ENCODE results near the gene RSBN1L. TPM values are rescaled to one million over a fixed set of nuclear protein-coding genes. Genes with fewer than 3 reads are reported as not detected.
"Not testable (repeated sequence)": the region's sequence is repeated elsewhere in the genome, so short reads cannot be mapped to it uniquely, and the experiment has no call there.

RSBN1L gene
- total RNA-seq, 1 donor from 2014 or later = 17.2 TPM

DNA sequence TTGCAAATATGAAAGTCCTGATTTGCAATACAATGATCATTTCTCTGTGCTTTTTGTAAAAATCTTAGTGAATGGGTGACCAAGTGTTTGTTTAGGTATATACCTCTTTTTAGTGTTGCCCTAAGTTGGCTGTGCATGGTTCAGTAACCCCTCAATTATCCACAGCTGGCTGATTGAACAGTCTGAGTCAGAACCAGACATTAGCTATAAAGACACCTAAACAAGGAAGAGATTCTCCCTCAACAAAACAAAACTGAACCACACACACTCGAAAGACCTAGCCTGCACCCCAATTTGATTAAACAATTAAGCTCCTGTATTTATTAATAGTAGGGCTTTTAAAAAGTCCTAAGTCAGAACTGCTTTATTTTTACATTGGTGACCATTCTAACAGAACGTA is 2.8 kb downstream of the RSBN1L start:
- Mint-ChIP-seq H3K27ac (ENCODE audit: unreplicated experiment) (no peak overlapping the region), H3K4me1 (ENCODE audit: unreplicated experiment) (peaks cover 33% of the 10 kb centered on the region), H3K36me3 (ENCODE audit: low read depth, unreplicated experiment) (peaks cover 4% of the 10 kb centered on the region), H3K27me3 (ENCODE audit: unreplicated experiment) (peaks cover 11% of the 10 kb centered on the region), H3K9me3 (ENCODE audit: unreplicated experiment) (no peaks in the 10 kb centered on the region), H3K4me3 (ENCODE audit: unreplicated experiment) (peak overlapping the region; percentile 51)
- TF ChIP-seq, protein P1, sequence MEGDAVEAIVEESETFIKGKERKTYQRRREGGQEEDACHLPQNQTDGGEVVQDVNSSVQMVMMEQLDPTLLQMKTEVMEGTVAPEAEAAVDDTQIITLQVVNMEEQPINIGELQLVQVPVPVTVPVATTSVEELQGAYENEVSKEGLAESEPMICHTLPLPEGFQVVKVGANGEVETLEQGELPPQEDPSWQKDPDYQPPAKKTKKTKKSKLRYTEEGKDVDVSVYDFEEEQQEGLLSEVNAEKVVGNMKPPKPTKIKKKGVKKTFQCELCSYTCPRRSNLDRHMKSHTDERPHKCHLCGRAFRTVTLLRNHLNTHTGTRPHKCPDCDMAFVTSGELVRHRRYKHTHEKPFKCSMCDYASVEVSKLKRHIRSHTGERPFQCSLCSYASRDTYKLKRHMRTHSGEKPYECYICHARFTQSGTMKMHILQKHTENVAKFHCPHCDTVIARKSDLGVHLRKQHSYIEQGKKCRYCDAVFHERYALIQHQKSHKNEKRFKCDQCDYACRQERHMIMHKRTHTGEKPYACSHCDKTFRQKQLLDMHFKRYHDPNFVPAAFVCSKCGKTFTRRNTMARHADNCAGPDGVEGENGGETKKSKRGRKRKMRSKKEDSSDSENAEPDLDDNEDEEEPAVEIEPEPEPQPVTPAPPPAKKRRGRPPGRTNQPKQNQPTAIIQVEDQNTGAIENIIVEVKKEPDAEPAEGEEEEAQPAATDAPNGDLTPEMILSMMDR (IDR thresholded peaks at IDR 0.05; ENCODE audit: unreplicated experiment) = no peak
- DNase-seq (ENCODE audit: low spot score) = no peak

DNA sequence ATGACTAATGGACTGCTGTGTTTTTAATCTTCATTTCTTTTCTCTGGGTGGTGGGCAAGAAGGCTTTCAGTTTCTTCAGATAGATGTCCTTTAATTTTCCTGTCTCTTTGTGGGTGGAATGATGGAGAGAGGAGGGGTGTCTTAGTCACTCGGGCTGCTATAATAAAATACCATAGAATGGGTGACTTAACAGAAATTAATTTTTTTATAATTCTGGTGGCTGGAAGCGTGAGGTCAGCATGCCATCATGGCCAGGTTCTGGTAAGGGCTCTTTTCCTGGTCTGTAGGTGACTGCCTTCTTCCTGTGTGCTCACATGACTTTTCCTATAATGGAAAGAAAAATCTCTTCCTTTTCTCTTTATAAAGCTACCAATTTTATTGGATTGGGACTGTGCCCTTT is 6.3 kb downstream of the RSBN1L start:
- no peaks in the 10 kb centered on the region for H3K9me3 Mint-ChIP-seq (ENCODE audit: unreplicated experiment)
- peaks cover 4% of the 10 kb centered on the region for H3K36me3 Mint-ChIP-seq (ENCODE audit: low read depth, unreplicated experiment)
- peak overlapping the region; percentile 17 for H3K4me3 Mint-ChIP-seq (ENCODE audit: unreplicated experiment)
- TF ChIP-seq, protein P1 (IDR thresholded peaks at IDR 0.05; ENCODE audit: unreplicated experiment) = no peak
- DNase-seq (ENCODE audit: low spot score) = no peak
- peak overlapping the region; percentile 45 for H3K27ac Mint-ChIP-seq (ENCODE audit: unreplicated experiment)
- H3K4me1 Mint-ChIP-seq (ENCODE audit: unreplicated experiment) = peaks cover 27% of the 10 kb centered on the region
- peaks cover under 1% of the 10 kb centered on the region for H3K27me3 Mint-ChIP-seq (ENCODE audit: unreplicated experiment)

DNA sequence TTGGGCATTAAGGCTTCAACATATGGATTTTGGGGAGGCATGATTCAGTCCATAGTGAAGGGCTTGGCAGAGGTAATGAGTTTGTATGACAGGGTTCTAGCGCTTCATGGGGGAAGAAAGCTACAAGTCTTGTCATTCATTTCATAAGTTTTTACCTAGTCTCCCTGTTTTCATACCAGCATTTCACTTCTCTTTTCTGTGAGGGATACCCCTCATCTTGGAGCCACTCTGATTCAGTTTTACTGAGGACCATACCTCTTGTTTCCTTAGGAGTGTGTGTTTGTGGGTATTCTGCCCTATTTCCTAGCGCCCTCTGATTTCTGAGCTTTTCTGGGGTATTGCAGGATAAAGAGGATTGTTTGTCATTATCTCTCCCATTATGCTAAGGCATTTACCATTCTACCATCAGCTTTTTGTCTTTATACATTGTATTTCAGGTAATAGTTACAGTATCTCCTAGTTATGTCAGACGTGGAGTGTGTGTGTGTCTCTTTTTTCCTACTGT is 6.8 kb downstream of the RSBN1L start:
- Mint-ChIP-seq H3K27ac (ENCODE audit: unreplicated experiment) (no peak overlapping the region), H3K27me3 (ENCODE audit: unreplicated experiment) (no peaks in the 10 kb centered on the region), H3K9me3 (ENCODE audit: unreplicated experiment) (no peaks in the 10 kb centered on the region), H3K36me3 (ENCODE audit: low read depth, unreplicated experiment) (peaks cover 4% of the 10 kb centered on the region), H3K4me1 (ENCODE audit: unreplicated experiment) (peaks cover 23% of the 10 kb centered on the region), H3K4me3 (ENCODE audit: unreplicated experiment) (no peak overlapping the region)
- no peak for DNase-seq (ENCODE audit: low spot score)
- TF ChIP-seq, protein P1 (IDR thresholded peaks at IDR 0.05; ENCODE audit: unreplicated experiment) = no peak

DNA sequence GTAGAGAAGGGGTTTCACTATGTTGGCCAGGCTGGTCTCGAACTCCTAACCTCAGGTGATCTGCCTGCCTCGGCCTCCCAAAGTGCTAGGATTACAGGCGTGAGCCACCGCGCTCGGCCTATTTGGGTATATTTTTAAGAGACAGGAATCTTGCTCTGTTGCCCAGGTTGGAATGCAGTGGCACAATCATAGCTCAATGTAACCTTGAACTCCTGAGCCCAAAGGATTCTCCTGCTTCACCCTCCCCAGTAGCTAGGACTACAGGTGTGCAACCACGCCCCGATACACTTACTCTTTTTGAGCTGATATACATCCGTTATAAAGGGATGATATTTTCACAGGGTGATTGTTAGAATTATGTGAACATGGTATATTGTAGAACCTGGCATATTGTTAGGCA is 7.4 kb downstream of the RSBN1L start:
- not testable (repeated sequence) for H3K9me3 Mint-ChIP-seq (ENCODE audit: unreplicated experiment); H3K36me3 Mint-ChIP-seq (ENCODE audit: low read depth, unreplicated experiment); DNase-seq (ENCODE audit: low spot score); H3K27me3 Mint-ChIP-seq (ENCODE audit: unreplicated experiment); H3K27ac Mint-ChIP-seq (ENCODE audit: unreplicated experiment); H3K4me3 Mint-ChIP-seq (ENCODE audit: unreplicated experiment)
- H3K4me1 Mint-ChIP-seq (ENCODE audit: unreplicated experiment) = peaks cover 19% of the 10 kb centered on the region

DNA sequence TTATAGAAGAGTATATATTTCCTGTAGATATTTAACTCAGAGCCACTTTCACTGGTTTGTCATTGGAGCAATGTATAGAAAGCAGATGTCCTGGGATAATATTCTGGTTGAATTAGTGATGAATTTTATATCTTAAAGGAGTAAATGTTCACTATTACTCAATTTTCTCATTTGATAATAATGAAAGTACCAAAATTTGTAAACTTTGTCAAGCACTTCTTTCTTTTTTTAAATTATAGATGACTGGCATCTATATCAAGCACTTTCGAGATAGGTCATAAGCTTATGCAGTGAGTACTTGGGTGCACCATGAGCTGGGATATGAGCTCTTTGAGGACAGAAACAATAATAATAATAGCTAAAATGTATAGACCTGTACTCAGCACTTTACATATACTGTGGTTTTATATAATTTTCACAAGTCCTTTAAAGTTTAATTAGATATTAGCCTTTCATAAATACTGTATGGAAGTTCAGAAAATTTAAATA is 11.3 kb downstream of the RSBN1L start:
- TF ChIP-seq, protein P1 (IDR thresholded peaks at IDR 0.05; ENCODE audit: unreplicated experiment) = no peak
- H3K4me1 Mint-ChIP-seq (ENCODE audit: unreplicated experiment) = peaks cover 3% of the 10 kb centered on the region
- H3K27ac Mint-ChIP-seq (ENCODE audit: unreplicated experiment) = no peak overlapping the region
- H3K4me3 Mint-ChIP-seq (ENCODE audit: unreplicated experiment) = no peak overlapping the region
- no peak for DNase-seq (ENCODE audit: low spot score)
- H3K27me3 Mint-ChIP-seq (ENCODE audit: unreplicated experiment) = no peaks in the 10 kb centered on the region
- no peaks in the 10 kb centered on the region for H3K9me3 Mint-ChIP-seq (ENCODE audit: unreplicated experiment)
- peaks cover 9% of the 10 kb centered on the region for H3K36me3 Mint-ChIP-seq (ENCODE audit: low read depth, unreplicated experiment)

All from endothelial cell (in vitro differentiated cells).